Adrenal gland (tissue), 12 donors: ENCODE measurements around the gene NTHL1. TPM values are rescaled to one million over a fixed set of nuclear protein-coding genes. Genes with fewer than 3 reads are reported as not detected.

Experiments
- DNase-seq, 7 donors: peaks; one replicate each; pipeline ENCODE4 v3.0.0-alpha.2; 2019 to 2020
- H3K27ac ChIP-seq, 5 donors: fragments of 200-600 bp; sonication (generic) in 4 of 5; 1 replicate in 3 of 5; 2 replicates in 2 of 5; pipeline versions ENCODE4 v1.5.1 to v1.8.0; 2016 to 2020; ENCODE audit warnings: mild to moderate bottlenecking in 1 of 5
- H3K27me3 ChIP-seq: fragments of 200-600 bp; 2 replicates; pipeline ENCODE4 v1.8.0; 2021
- H3K36me3 ChIP-seq, 2 donors: fragments of 200-600 bp; replicated peaks in 1 of 2; 1 replicate in 1 of 2; 2 replicates in 1 of 2; pipeline versions ENCODE4 v1.5.1 to v1.8.0; 2018 to 2022
- H3K4me1 ChIP-seq, 2 donors: fragments of 200-600 bp; replicated peaks in 1 of 2; 1 replicate in 1 of 2; 2 replicates in 1 of 2; pipeline versions ENCODE4 v1.5.1 to v1.8.0; 2018 to 2021
- H3K4me3 ChIP-seq, 4 donors: fragments of 200-600 bp; sonication (generic) in 3 of 4; one replicate each; pipeline ENCODE4 v1.5.1; 2016 to 2018
- H3K9me3 ChIP-seq, 3 donors: fragments of 200-600 bp; sonication (generic) in 1 of 3; replicated peaks in 1 of 3; 1 replicate in 2 of 3; 2 replicates in 1 of 3; pipeline versions ENCODE4 v1.5.1 to v1.8.0; 2016 to 2021
- POLR2A ChIP-seq, 2 donors: fragments of 450-650 bp; IDR thresholded peaks; one replicate each; pipeline ENCODE4 v1.6.1; 2017; ENCODE audit warnings: antibody characterized with exemption in 2 of 2, mild to moderate bottlenecking in 2 of 2, moderate library complexity in 1 of 2
- WGBS, 4 donors: extraction: QIAGEN DNeasy Blood & Tissue Kit in 2 of 4; methylation state at CpG; one replicate each; pipeline versions ENCODE4 v1.1.5 to v1.1.7; 2013 to 2017; 5-methylcytosine and 5-hydroxymethylcytosine counted together
- intact Hi-C, 2 donors: fragments of 100-400 bp; cut with DNase I; formaldehyde crosslinking; loops; one replicate each; pipeline versions ENCODE4 v1.14.1 to v1.15.0; 2022 to 2023
- polyA plus RNA-seq, 3 donors: library from polyadenylated mRNA; stranded (reverse); fragments of 200-250 nt in 2 of 3; fragments of 350-450 nt in 1 of 3; fragmentation: Illumina TruSeq in 1 of 3; extraction: RNeasy Lipid Tissue Mini Kit (QIAGEN cat#74804) in 1 of 3; gene quantifications; one replicate each; pipeline ENCODE4 v1.2.3, GENCODE V29; 2013 to 2014
- total RNA-seq, 9 donors: library from RNA; depleted of rRNA in 4 of 9; stranded (reverse); fragments of >200 nt in 4 of 9; fragments of 120-200 nt in 1 of 9; fragmentation: NEBNext Ultra II Directional in 1 of 9; extraction: Animal tissue kit (Norgen Biotek cat#: 25700) in 1 of 9; gene quantifications; one replicate each; pipeline versions ENCODE4 v1.1.0 to v1.2.4, GENCODE V29; 2013 to 2023
- TF ChIP-seq, protein P1 (sequence below), 6 experiments: fragments of 450-650 bp in 4 of 6; fragments of 200-600 bp in 2 of 6; sonication (generic) in 1 of 6; IDR thresholded peaks; 1 replicate in 5 of 6; 2 replicates in 1 of 6; pipeline versions ENCODE4 v1.5.1 to v1.8.0; 2016 to 2021; ENCODE audit warnings: antibody characterized with exemption in 6 of 6, mild to moderate bottlenecking in 2 of 6, moderate library complexity in 1 of 6
- donor health status: healthy with polysubstance abuse.
- donor health status: Bipolar disorder and iron deficiency.
- donor health status: DM: yes; HTN: yes; CAD: no.
- donor health status: DM: no; HTN: no; CAD: no.
- donor health status: DM: no; HTN: no; CAD: no.
- donor health status: DM: yes; HTN: yes; CAD: no.

Gene NTHL1
- total and polyA plus RNA-seq, 12 donors = 1.5 to 36.6 (median 17.2) TPM

DNA sequence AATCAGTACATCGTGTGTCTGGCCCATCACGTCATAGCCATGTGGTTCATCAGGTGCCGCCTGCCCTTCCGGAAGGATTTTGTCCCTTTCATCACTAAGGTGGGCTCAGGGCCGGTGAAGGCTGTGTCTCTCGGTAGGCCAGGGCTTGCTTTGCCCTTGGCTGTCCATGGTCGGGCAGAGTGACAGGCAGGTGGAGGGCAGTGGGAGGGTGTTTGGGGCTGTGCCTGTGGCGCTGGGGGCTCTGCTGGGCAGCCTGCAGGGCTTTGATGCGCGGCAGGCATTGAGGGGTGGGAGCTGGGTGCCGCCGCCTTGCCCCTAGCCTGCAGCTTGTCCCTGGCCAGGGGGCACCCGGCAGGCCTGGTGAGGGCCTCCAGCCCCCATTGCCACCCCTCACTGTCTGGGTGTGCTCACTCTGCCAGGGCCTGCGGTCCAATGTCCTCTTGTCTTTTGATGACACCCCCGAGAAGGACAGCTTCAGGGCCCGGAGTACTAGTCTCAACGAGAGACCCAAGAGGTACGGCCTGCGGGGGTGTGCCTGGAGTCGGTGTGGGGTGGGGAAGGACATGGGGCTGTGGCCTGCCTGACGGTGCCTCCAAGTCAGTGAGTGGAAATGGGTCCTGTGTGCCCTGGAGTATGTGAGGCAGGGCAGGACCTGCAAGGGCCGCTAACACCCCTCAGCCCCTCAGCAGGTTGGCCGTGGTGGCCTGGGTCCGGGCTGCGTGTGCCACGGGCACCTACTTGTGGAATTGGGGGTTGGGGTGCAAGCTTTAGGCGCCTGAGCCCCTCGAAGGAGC lies 28.6 kb upstream of the NTHL1 start:
- intact Hi-C loops = no loop called here
- no peaks in the 10 kb centered on the region for H3K4me1 ChIP-seq
- peak in 1 of 7 donors; percentile 90 for DNase-seq
- H3K36me3 ChIP-seq = peaks cover 0 to 84% of the 10 kb centered on the region in 2 donors
- H3K9me3 ChIP-seq = no peaks in the 10 kb centered on the region
- WGBS, 4 donors = 91 to 94% (median 93%) methylated on average over 18 to 28 of the region's 28 CpGs
- no peak overlapping the region for H3K4me3 ChIP-seq
- H3K27me3 ChIP-seq = no peaks in the 10 kb centered on the region
- TF ChIP-seq, protein P1, sequence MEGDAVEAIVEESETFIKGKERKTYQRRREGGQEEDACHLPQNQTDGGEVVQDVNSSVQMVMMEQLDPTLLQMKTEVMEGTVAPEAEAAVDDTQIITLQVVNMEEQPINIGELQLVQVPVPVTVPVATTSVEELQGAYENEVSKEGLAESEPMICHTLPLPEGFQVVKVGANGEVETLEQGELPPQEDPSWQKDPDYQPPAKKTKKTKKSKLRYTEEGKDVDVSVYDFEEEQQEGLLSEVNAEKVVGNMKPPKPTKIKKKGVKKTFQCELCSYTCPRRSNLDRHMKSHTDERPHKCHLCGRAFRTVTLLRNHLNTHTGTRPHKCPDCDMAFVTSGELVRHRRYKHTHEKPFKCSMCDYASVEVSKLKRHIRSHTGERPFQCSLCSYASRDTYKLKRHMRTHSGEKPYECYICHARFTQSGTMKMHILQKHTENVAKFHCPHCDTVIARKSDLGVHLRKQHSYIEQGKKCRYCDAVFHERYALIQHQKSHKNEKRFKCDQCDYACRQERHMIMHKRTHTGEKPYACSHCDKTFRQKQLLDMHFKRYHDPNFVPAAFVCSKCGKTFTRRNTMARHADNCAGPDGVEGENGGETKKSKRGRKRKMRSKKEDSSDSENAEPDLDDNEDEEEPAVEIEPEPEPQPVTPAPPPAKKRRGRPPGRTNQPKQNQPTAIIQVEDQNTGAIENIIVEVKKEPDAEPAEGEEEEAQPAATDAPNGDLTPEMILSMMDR (IDR thresholded peaks at IDR 0.05) = no peak
- TF ChIP-seq POLR2A (IDR thresholded peaks at IDR 0.05) = peak; percentile 21 to 58
- peak overlapping the region in 1 of 5 donors; percentile 54 for H3K27ac ChIP-seq

DNA sequence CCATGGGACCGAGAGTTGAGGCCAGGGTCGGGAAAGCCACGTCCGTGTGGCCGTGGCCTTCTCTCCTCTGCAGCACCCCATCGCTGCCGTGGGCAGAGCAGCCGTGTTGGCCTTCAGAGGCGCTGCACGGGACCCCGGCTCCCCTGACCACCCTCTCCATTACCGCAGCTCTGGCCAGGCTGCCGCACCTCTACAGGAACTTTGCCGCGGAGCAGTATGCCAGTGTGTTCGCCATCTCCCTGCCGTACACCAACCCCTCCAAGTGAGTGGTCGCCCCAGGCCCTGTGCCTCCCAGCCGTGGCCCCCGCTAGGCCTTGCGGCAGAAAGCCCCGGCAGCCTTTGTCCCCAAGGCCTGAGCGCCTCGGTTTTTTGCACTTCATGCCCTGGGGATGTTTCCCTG lies 28.0 kb upstream of the NTHL1 start:
- intact Hi-C loops = no loop called here
- DNase-seq = no peak
- Histone ChIP-seq H3K9me3 (no peaks in the 10 kb centered on the region), H3K36me3 (peaks cover 0 to 80% of the 10 kb centered on the region in 2 donors), H3K27ac (peak overlapping the region in 1 of 5 donors; percentile 54), H3K4me1 (no peaks in the 10 kb centered on the region), H3K27me3 (no peaks in the 10 kb centered on the region), H3K4me3 (no peak overlapping the region)
- WGBS, 4 donors = 89 to 94% (median 93%) methylated on average over 16 to 24 of the region's 24 CpGs
- TF ChIP-seq, protein P1 (IDR thresholded peaks at IDR 0.05) = no peak
- no peak for TF ChIP-seq POLR2A (IDR thresholded peaks at IDR 0.05)

DNA sequence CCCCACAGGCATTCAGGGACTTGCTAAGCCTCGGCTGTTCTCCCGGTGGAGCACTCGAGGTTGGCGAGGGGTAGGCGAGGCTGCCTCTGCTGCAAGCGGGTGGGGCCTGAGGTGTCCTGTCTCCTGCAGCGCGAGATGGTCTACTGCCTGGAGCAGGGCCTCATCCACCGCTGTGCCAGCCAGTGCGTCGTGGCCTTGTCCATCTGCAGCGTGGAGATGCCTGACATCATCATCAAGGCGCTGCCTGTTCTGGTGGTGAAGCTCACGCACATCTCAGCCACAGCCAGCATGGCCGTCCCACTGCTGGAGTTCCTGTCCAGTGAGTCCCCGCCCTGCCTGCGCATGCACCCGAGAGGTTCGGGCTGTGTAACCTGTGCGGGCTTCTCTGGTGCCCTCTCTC lies 26.4 kb upstream of the NTHL1 start:
- Histone ChIP-seq H3K27me3 (no peaks in the 10 kb centered on the region), H3K36me3 (peaks cover 0 to 77% of the 10 kb centered on the region in 2 donors), H3K4me3 (no peak overlapping the region), H3K27ac (no peak overlapping the region), H3K4me1 (no peaks in the 10 kb centered on the region), H3K9me3 (no peaks in the 10 kb centered on the region)
- no peak for TF ChIP-seq POLR2A (IDR thresholded peaks at IDR 0.05)
- TF ChIP-seq, protein P1 (IDR thresholded peaks at IDR 0.05) = no peak
- DNase-seq = no peak
- intact Hi-C loops = no loop called here
- 92 to 94% (median 94%) methylated on average over 14 to 20 of the region's 20 CpGs for WGBS, 4 donors

DNA sequence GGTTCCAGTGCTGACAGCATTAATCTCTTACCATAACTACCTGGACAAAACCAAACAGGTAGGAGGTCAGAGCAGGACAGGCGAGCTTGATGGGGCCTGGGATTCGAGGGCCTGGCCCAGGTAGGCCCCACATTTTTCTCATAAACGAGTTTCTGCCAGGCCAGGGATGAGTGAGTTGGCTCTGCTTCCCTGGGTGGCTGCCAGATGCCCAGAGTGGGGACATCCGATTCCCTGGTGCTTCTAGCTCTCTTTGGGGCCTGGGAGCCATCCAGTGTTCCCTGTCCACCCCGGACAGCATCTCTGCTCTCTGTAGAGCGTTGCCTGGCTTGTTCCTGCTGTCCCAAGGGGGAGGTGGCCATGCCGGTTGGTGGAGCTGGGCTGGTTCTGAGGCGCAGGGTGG lies 25.3 kb upstream of the NTHL1 start:
- 85 to 89% (median 86%) methylated on average over 8 of the region's 8 CpGs for WGBS, 4 donors
- Histone ChIP-seq H3K36me3 (peaks cover 0 to 74% of the 10 kb centered on the region in 2 donors), H3K4me1 (no peaks in the 10 kb centered on the region), H3K9me3 (no peaks in the 10 kb centered on the region), H3K27me3 (no peaks in the 10 kb centered on the region), H3K27ac (no peak overlapping the region), H3K4me3 (no peak overlapping the region)
- DNase-seq = no peak
- TF ChIP-seq, protein P1 (IDR thresholded peaks at IDR 0.05) = no peak
- no peak for TF ChIP-seq POLR2A (IDR thresholded peaks at IDR 0.05)
- intact Hi-C loops = no loop called here
